Muscle of arm (tissue), 12 donors: ENCODE data around the gene MVP. TPM values are rescaled to one million over a fixed set of nuclear protein-coding genes. Genes with fewer than 3 reads are reported as not detected.
"Not testable (repeated sequence)": the region's sequence is repeated elsewhere in the genome, so short reads cannot be mapped to it uniquely, and the experiment has no call there.

Experiments used
- DNase-seq: peaks from one replicate; pipeline ENCODE4 v3.0.0-alpha.2; 2013
- polyA plus RNA-seq, 12 donors: library from polyadenylated mRNA; unstranded; fragments of 120-200 nt; gene quantifications; one replicate each; pipeline ENCODE4 v1.2.1, GENCODE V29; 2013; ENCODE audit not compliant: insufficient read length in 12 of 12

The MVP gene
- polyA plus RNA-seq, 12 donors: 11.5 to 112 (median 18.7) TPM; not detected in 1

- no peak for DNase-seq
Observed at GRCh38 chr16:29813644-29814562, 6.4 kb upstream of the MVP start.

GRCh38 chr16:29814592-29814991 is 5.7 kb upstream of the MVP start:
- DNase-seq: no peak

GRCh38 chr16:29815032-29815721 is 5.1 kb upstream of the MVP start:
- DNase-seq: no peak

- peak; percentile 100 for DNase-seq
Observed at GRCh38 chr16:29815793-29816693, 4.2 kb upstream of the MVP start, which contains the start of gene PAGR1. Gene PAGR1, plus strand, starts transcription at chr16:29816152. Its CDS starts 374 bp downstream, at chr16:29816526.

- no peak for DNase-seq
Observed at GRCh38 chr16:29816694-29817441, 3.4 kb upstream of the MVP start.

- DNase-seq: no peak
Observed at GRCh38 chr16:29818082-29818481, 2.2 kb upstream of the MVP start.

- DNase-seq: no peak
Observed at GRCh38 chr16:29819506-29819905, 756 bp upstream of the MVP start.

- no peak for DNase-seq
Observed at GRCh38 chr16:29820730-29821642, 724 bp downstream of the MVP start.

GRCh38 chr16:29821643-29822115 is 1.4 kb downstream of the MVP start:
- DNase-seq: no peak

GRCh38 chr16:29824589-29825144 is 4.4 kb downstream of the MVP start:
- DNase-seq: no peak

GRCh38 chr16:29825145-29826044 is 5.1 kb downstream of the MVP start:
- no peak for DNase-seq

GRCh38 chr16:29826342-29826695 is 6.1 kb downstream of the MVP start:
- no peak for DNase-seq

- no peak for DNase-seq
Observed at GRCh38 chr16:29830774-29831173, 10.5 kb downstream of the MVP start.

GRCh38 chr16:29831490-29831889 is 11.2 kb downstream of the MVP start:
- DNase-seq: no peak

- DNase-seq: not testable (repeated sequence)
Observed at GRCh38 chr16:29833219-29833618, 13.0 kb downstream of the MVP start.

- no peak for DNase-seq
Observed at GRCh38 chr16:29834079-29834478, 13.8 kb downstream of the MVP start.

GRCh38 chr16:29835926-29836325 is 15.7 kb downstream of the MVP start:
- no peak for DNase-seq

GRCh38 chr16:29836623-29837022 is 16.4 kb downstream of the MVP start:
- DNase-seq: no peak

- DNase-seq: no peak
Observed at GRCh38 chr16:29837841-29838240, 17.6 kb downstream of the MVP start.
